ENCODE results near the gene GABRR3.

DNA sequence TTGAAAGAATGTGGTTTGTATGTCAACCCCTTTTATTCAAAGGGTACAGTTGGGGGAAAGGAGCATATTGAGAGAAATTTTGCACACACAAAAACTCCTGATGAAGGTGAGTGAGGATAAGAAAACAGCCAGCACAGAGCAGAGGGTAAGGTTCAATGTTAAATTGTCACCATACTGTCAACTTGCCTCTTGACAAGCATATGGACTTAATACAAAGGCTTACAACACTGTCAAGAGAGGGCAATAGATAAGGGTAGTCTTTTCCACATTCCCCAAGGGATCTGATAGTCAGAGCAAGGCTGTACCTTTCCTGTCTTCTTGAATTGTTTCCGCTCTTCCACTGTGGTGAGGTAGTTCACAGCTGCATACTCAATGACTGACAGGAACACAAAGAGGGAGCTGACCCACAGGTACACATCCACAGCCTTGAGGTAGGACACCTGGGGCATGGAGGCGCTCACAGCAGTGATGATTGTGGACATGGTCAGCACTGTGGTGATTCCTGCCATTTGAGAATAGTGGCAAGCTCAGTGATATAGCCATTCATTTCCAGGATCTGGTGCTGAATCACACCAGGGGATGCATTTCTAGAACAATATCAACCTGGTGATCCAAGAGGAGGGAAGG, 42.5 kb downstream of the GABRR3 start:
- TF ChIP-seq FOXP2 (optimal IDR thresholded peaks at IDR 0.05; ENCODE audit: control extremely low read depth, extremely low read length, insufficient read depth) (no peak), EZH2 (IDR thresholded peaks at IDR 0.05) (no peak)

All from SK-N-MC (cell line).